PC-9 (cell line): ENCODE results near the gene DCTN4.

Experiments used
- EZH2 ChIP-seq: fragments of 200-600 bp; sonication (generic); IDR thresholded peaks from 2 replicates; pipeline ENCODE4 v1.8.0; 2017; ENCODE audit warnings: antibody characterized with exemption, low read depth
- TF ChIP-seq, protein P1 (sequence below): fragments of 200-600 bp; sonication (generic); conservative IDR thresholded peaks from 2 replicates; pipeline ENCODE4 v1.6.1; 2017; ENCODE audit warnings: mixed run types, antibody characterized with exemption, mild to moderate bottlenecking, moderate library complexity

DNA sequence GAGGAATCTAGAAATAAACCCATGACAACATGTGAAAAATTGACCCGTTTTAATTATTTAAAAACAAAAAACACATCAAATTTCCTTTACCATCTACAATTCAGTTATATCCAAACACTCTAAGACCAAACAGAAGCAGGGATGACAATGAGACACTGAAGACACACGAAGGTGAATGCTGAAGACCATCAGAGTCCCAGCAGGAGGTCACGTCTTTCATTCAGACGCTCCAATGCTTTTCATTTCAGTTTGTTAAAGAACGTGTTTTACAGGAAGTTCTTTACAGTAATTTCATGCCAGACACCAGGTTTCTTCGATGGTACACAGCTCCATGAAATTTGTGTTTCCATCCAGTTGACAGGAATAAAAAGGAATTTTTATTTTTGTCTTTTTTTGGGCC lies 68.1 kb downstream of the DCTN4 start:
- TF ChIP-seq, protein P1, sequence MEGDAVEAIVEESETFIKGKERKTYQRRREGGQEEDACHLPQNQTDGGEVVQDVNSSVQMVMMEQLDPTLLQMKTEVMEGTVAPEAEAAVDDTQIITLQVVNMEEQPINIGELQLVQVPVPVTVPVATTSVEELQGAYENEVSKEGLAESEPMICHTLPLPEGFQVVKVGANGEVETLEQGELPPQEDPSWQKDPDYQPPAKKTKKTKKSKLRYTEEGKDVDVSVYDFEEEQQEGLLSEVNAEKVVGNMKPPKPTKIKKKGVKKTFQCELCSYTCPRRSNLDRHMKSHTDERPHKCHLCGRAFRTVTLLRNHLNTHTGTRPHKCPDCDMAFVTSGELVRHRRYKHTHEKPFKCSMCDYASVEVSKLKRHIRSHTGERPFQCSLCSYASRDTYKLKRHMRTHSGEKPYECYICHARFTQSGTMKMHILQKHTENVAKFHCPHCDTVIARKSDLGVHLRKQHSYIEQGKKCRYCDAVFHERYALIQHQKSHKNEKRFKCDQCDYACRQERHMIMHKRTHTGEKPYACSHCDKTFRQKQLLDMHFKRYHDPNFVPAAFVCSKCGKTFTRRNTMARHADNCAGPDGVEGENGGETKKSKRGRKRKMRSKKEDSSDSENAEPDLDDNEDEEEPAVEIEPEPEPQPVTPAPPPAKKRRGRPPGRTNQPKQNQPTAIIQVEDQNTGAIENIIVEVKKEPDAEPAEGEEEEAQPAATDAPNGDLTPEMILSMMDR = no peak
- no peak for TF ChIP-seq EZH2
